Measurements from ENCODE around the gene PKN3.

DNA sequence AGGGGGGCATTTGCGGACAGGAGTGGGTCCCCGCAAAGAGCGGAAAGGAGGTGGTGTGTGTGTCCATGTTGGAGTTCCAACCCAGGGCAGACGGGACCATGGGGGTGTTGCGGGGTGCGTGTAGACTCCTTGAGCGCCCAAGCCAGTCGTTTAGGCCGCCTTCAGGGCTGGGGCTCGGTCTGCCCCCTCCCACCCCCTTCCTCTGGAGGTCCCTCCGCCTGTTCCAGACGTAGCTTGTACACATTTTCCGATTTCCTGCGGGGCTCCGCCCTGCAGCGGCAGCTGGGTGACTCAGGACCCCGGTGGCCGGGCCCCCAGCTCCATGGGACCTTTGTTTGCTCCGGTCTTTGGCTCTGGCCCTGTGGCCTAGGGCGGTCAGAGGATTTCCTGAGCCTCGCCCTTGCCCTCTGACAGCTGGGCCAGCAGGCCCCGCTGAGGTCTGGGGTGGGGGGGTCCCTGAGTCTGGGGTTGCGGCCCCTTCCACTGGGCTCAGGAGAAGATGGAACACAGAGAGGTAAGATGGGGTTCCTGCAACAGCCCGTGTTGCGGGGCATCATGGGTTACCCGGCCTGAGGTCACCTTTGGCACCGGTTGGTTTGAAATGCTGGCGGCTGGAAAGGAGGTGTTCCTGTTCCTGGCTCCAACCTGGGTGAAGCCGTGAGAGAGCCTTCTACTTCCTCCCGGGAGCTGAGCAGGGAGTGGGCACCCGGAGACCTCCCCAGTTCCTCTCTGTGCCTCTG, 1.5 kb downstream of the PKN3 start:
- TF ChIP-seq, protein P1, sequence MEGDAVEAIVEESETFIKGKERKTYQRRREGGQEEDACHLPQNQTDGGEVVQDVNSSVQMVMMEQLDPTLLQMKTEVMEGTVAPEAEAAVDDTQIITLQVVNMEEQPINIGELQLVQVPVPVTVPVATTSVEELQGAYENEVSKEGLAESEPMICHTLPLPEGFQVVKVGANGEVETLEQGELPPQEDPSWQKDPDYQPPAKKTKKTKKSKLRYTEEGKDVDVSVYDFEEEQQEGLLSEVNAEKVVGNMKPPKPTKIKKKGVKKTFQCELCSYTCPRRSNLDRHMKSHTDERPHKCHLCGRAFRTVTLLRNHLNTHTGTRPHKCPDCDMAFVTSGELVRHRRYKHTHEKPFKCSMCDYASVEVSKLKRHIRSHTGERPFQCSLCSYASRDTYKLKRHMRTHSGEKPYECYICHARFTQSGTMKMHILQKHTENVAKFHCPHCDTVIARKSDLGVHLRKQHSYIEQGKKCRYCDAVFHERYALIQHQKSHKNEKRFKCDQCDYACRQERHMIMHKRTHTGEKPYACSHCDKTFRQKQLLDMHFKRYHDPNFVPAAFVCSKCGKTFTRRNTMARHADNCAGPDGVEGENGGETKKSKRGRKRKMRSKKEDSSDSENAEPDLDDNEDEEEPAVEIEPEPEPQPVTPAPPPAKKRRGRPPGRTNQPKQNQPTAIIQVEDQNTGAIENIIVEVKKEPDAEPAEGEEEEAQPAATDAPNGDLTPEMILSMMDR (optimal IDR thresholded peaks at IDR 0.05 in 1 of 3, IDR thresholded peaks at IDR 0.05 in 1 of 3, conservative IDR thresholded peaks at IDR 0.05 in 1 of 3; ENCODE audit: extremely low read depth in 1 of 3, insufficient read depth in 2 of 3, low read length in 3 of 3): no peak
- TF ChIP-seq EZH2 (IDR thresholded peaks at IDR 0.05; ENCODE audit: low read length): no peak
